H1 (cell line): ENCODE data around the gene ELFN1. TPM values are rescaled to one million over a fixed set of nuclear protein-coding genes. Genes with fewer than 3 reads are reported as not detected.

Source experiments
- CTCF ChIA-PET: fragments of 300-600 bp; sonication (Branson Sonifier 250); formaldehyde crosslinking; loops from one replicate; lab custom pipeline; 2021; ENCODE audit not compliant: partially characterized antibody; lab: Charles Lee
- POLR2A ChIA-PET: fragments of 300-600 bp; sonication (Branson Sonifier 250); formaldehyde crosslinking; loops from one replicate; lab custom pipeline; 2021; ENCODE audit warnings: inconsistent platforms; ENCODE audit not compliant: partially characterized antibody; lab: Charles Lee
- DNase-seq, 2 experiments: peaks; one replicate each; pipeline versions ENCODE4 v3.0.0 to v3.0.0-alpha.2; 2010 to 2022; ENCODE audit warnings: low spot score in 2 of 2, low read depth in 1 of 2, mixed read lengths in 1 of 2
- FAIRE-seq: peaks from 2 replicates; lab custom pipeline; 2011; peaks lifted over from hg19 to GRCh38; lab: Jason Lieb, UNC
- H2AFZ ChIP-seq: 2 replicates; pipeline ENCODE4 v1.8.1; 2012; ENCODE audit warnings: low read length, inconsistent platforms
- H2AK5ac ChIP-seq: 2 replicates; pipeline ENCODE4 v1.6.1; 2013; ENCODE audit warnings: low read depth, low read length
- H2BK120ac ChIP-seq: replicated peaks from 2 replicates; pipeline ENCODE3; 2013; ENCODE audit warnings: low read depth, low read length, inconsistent platforms
- H2BK12ac ChIP-seq: 2 replicates; pipeline ENCODE4 v1.6.1; 2013; ENCODE audit warnings: low read depth, low read length
- H2BK15ac ChIP-seq: 2 replicates; pipeline ENCODE4 v1.6.1; 2013; ENCODE audit warnings: low read length
- H2BK20ac ChIP-seq: 2 replicates; pipeline ENCODE4 v1.6.1; 2013; ENCODE audit warnings: low read length
- H2BK5ac ChIP-seq: 2 replicates; pipeline ENCODE4 v1.6.1; 2013; ENCODE audit warnings: low read depth, low read length
- H3K14ac ChIP-seq: 2 replicates; pipeline ENCODE4 v1.6.1; 2013; ENCODE audit warnings: inconsistent platforms; ENCODE audit not compliant: insufficient read length
- H3K18ac ChIP-seq: 2 replicates; pipeline ENCODE4 v1.6.1; 2013; ENCODE audit warnings: low read length; ENCODE audit errors: extremely low read depth
- H3K23ac ChIP-seq: 2 replicates; pipeline ENCODE4 v1.6.1; 2013; ENCODE audit warnings: inconsistent platforms; ENCODE audit not compliant: insufficient read length
- H3K23me2 ChIP-seq: 2 replicates; pipeline ENCODE4 v1.6.1; 2013; ENCODE audit warnings: low read depth, low read length
- H3K27ac ChIP-seq: 2 replicates; pipeline ENCODE4 v1.6.1; 2011; ENCODE audit warnings: low read depth, low read length, inconsistent platforms
- H3K27me3 ChIP-seq, 4 experiments: replicated peaks in 1 of 4; 1 replicate in 1 of 4; 2 replicates in 3 of 4; pipeline versions ENCODE4 v1.6.1 to v1.8.1; 2011 to 2013; ENCODE audit warnings: low read length in 3 of 4, mild to moderate bottlenecking in 3 of 4, inconsistent platforms in 2 of 4, mixed read lengths in 2 of 4, moderate library complexity in 1 of 4; ENCODE audit not compliant: control insufficient read depth in 3 of 4, insufficient read depth in 3 of 4; ENCODE audit errors: extremely low read depth in 1 of 4
- H3K36me3 ChIP-seq, 4 experiments: 2 replicates each; pipeline versions ENCODE4 v1.6.1 to v1.8.1; 2011 to 2013; ENCODE audit warnings: mild to moderate bottlenecking in 4 of 4, low read length in 3 of 4, moderate library complexity in 2 of 4, control low read depth in 1 of 4, inconsistent platforms in 1 of 4; ENCODE audit not compliant: insufficient read depth in 4 of 4, control insufficient read depth in 2 of 4
- H3K4ac ChIP-seq: replicated peaks from 2 replicates; pipeline ENCODE3; 2013; ENCODE audit warnings: low read length, low read depth, mixed read lengths, inconsistent platforms; ENCODE audit not compliant: insufficient read length
- H3K4me1 ChIP-seq, 4 experiments: replicated peaks in 1 of 4; 1 replicate in 1 of 4; 2 replicates in 3 of 4; pipeline versions ENCODE4 v1.6.1 to v1.8.1; 2011 to 2013; ENCODE audit warnings: low read length in 3 of 4, inconsistent platforms in 2 of 4, mixed read lengths in 1 of 4; ENCODE audit not compliant: insufficient read depth in 4 of 4, control insufficient read depth in 3 of 4
- H3K4me2 ChIP-seq, 2 experiments: 2 replicates each; pipeline versions ENCODE4 v1.6.1 to v1.8.1; 2011 to 2013; ENCODE audit warnings: low read depth in 2 of 2, low read length in 2 of 2, control low read depth in 1 of 2, inconsistent platforms in 1 of 2, mild to moderate bottlenecking in 1 of 2; ENCODE audit not compliant: insufficient read depth in 1 of 2
- H3K4me3 ChIP-seq, 4 experiments: fragments of 200-600, 300-600 bp in 1 of 4; sonication (generic), shearing (Covaris generic), sonication (Bioruptor Twin) in 1 of 4; 2 replicates each; pipeline versions ENCODE4 v1.5.1 to v1.8.1; 2011 to 2016; ENCODE audit warnings: low read length in 4 of 4, low read depth in 3 of 4, control low read depth in 2 of 4, inconsistent platforms in 2 of 4, mild to moderate bottlenecking in 2 of 4, mixed read lengths in 1 of 4, moderate library complexity in 1 of 4; ENCODE audit not compliant: insufficient read depth in 2 of 4; ENCODE audit errors: extremely low read depth in 1 of 4
- H3K56ac ChIP-seq: replicated peaks from 2 replicates; pipeline ENCODE3; 2013; ENCODE audit warnings: low read depth, mild to moderate bottlenecking, mixed read lengths, low read length, inconsistent platforms; ENCODE audit not compliant: insufficient read length
- H3K79me1 ChIP-seq: 2 replicates; pipeline ENCODE4 v1.6.1; 2013; ENCODE audit warnings: low read depth, low read length, control low read depth
- H3K79me2 ChIP-seq, 2 experiments: 2 replicates each; pipeline versions ENCODE4 v1.6.1 to v1.8.1; 2012 to 2013; ENCODE audit warnings: low read length in 2 of 2, mild to moderate bottlenecking in 2 of 2, inconsistent platforms in 1 of 2; ENCODE audit not compliant: insufficient read depth in 2 of 2, control insufficient read depth in 1 of 2
- H3K9ac ChIP-seq, 4 experiments: replicated peaks in 1 of 4; 1 replicate in 1 of 4; 2 replicates in 3 of 4; pipeline versions ENCODE4 v1.6.1 to v1.8.1; 2011 to 2013; ENCODE audit warnings: low read depth in 3 of 4, low read length in 3 of 4, control low read depth in 2 of 4, mild to moderate bottlenecking in 2 of 4, moderate library complexity in 2 of 4, inconsistent platforms in 1 of 4; ENCODE audit errors: extremely low read depth in 1 of 4
- H3K9me3 ChIP-seq, 2 experiments: 2 replicates each; pipeline versions ENCODE4 v1.6.1 to v1.8.1; 2012 to 2013; ENCODE audit warnings: mild to moderate bottlenecking in 2 of 2, moderate library complexity in 2 of 2, control low read depth in 1 of 2, inconsistent platforms in 1 of 2, low read depth in 1 of 2, low read length in 1 of 2, mixed read lengths in 1 of 2; ENCODE audit not compliant: insufficient read depth in 2 of 2
- H4K20me1 ChIP-seq, 2 experiments: replicated peaks in 1 of 2; 2 replicates each; pipeline versions ENCODE3 to v1.8.1; 2011 to 2013; ENCODE audit warnings: inconsistent platforms in 2 of 2, low read length in 2 of 2, mild to moderate bottlenecking in 1 of 2; ENCODE audit not compliant: insufficient read depth in 2 of 2, control insufficient read depth in 1 of 2
- H4K5ac ChIP-seq: 2 replicates; pipeline ENCODE4 v1.6.1; 2013; ENCODE audit warnings: low read length, low read depth, mixed read lengths, inconsistent platforms; ENCODE audit not compliant: insufficient read length
- H4K8ac ChIP-seq: 2 replicates; pipeline ENCODE4 v1.8.0; 2013; ENCODE audit warnings: mild to moderate bottlenecking, moderate library complexity, low read length, inconsistent platforms; ENCODE audit not compliant: insufficient read depth; ENCODE audit errors: extremely low read depth
- H4K91ac ChIP-seq: replicated peaks from 2 replicates; pipeline ENCODE3; 2013; ENCODE audit warnings: low read length, mixed read lengths, inconsistent platforms; ENCODE audit not compliant: insufficient read length
- EGR1 ChIP-seq: IDR thresholded peaks from 2 replicates; pipeline ENCODE4 v1.6.1; 2011; ENCODE audit warnings: low read depth, low read length, borderline replicate concordance
- HDAC2 ChIP-seq, 2 experiments: fragments of 300-600 bp in 1 of 2; sonication (generic) in 1 of 2; IDR thresholded peaks; 2 replicates each; pipeline ENCODE4 v1.6.1; 2011 to 2012; ENCODE audit warnings: low read depth in 2 of 2, low read length in 2 of 2, mild to moderate bottlenecking in 2 of 2, moderate library complexity in 2 of 2, borderline replicate concordance in 1 of 2, inconsistent platforms in 1 of 2
- KDM1A ChIP-seq: fragments of 200-600, 300-600 bp; sonication (generic); IDR thresholded peaks from 2 replicates; pipeline ENCODE4 v1.7.1; 2016; ENCODE audit warnings: mild to moderate bottlenecking, low read length, borderline replicate concordance
- NRF1 ChIP-seq: IDR thresholded peaks from 2 replicates; pipeline ENCODE4 v1.6.1; 2011; ENCODE audit warnings: mild to moderate bottlenecking, low read depth, low read length, improper control_type of control experiment
- RAD21 ChIP-seq, 2 experiments: IDR thresholded peaks in 1 of 2; conservative IDR thresholded peaks in 1 of 2; 2 replicates each; pipeline ENCODE4 v1.6.1; 2011; ENCODE audit warnings: low read depth in 2 of 2, low read length in 2 of 2, improper control_type of control experiment in 1 of 2, inconsistent platforms in 1 of 2, mild to moderate bottlenecking in 1 of 2, moderate library complexity in 1 of 2
- SIRT6 ChIP-seq: IDR thresholded peaks from one replicate; pipeline ENCODE4 v1.7.1; 2012; ENCODE audit warnings: low read length, inconsistent platforms
- SP2 ChIP-seq: IDR thresholded peaks from 2 replicates; pipeline ENCODE4 v1.6.1; 2012; ENCODE audit warnings: mild to moderate bottlenecking, low read length, inconsistent platforms
- SP4 ChIP-seq: IDR thresholded peaks from 2 replicates; pipeline ENCODE4 v1.6.1; 2012; ENCODE audit warnings: low read length, inconsistent platforms
- SUZ12 ChIP-seq: fragments of 200-600 bp; sonication (generic); IDR thresholded peaks from 2 replicates; pipeline ENCODE4 v1.6.1; 2012; ENCODE audit warnings: mild to moderate bottlenecking, inconsistent platforms, low read length, moderate library complexity, mixed read lengths
- TCF12 ChIP-seq: IDR thresholded peaks from 2 replicates; pipeline ENCODE4 v1.6.1; 2011; ENCODE audit warnings: low read depth, mild to moderate bottlenecking, low read length
- WGBS, 2 experiments: shearing (Covaris generic) in 1 of 2; methylation state at CpG; one replicate each; pipeline versions ENCODE4 v1.1.6 to v1.1.7; 2013 to 2015; ENCODE audit warnings: low lambda C conversion rate in 2 of 2, mixed read lengths in 2 of 2, inconsistent platforms in 1 of 2, low coverage in 1 of 2, missing lambda C conversion rate in 1 of 2; ENCODE audit not compliant: insufficient replicate concordance in 2 of 2, insufficient coverage in 1 of 2, insufficient read length in 1 of 2; ENCODE audit errors: extremely low coverage in 1 of 2, missing lambda C conversion rate in 1 of 2; 5-methylcytosine and 5-hydroxymethylcytosine counted together
- polyA plus RNA-seq, 7 experiments: library from polyadenylated mRNA; depleted of rRNA in 3 of 7; stranded (reverse) in 5 of 7; unstranded in 2 of 7; fragments of >200 nt in 5 of 7; fragments of 200-250 nt in 2 of 7; gene quantifications; 1 replicate in 5 of 7; 2 replicates in 1 of 7; 4 replicates in 1 of 7; pipeline versions ENCODE4 v1.2.1 to v1.2.3, GENCODE V29; 2011 to 2013; ENCODE audit warnings: missing spikeins in 2 of 7, mixed read lengths in 2 of 7
- total RNA-seq: library from RNA; stranded (reverse); fragmentation: NEBNext Ultra II Directional; extraction: Animal tissue kit (Norgen Biotek cat#: 25700); gene quantifications from 2 replicates; pipeline ENCODE4 v1.2.1, GENCODE V29; 2021

ELFN1 gene
- total and polyA plus RNA-seq, 2 of the 8 experiments (the other 6 are each of a cell fraction or from before 2014, with no cell fraction given) = 2.0 to 4.5 TPM

DNA sequence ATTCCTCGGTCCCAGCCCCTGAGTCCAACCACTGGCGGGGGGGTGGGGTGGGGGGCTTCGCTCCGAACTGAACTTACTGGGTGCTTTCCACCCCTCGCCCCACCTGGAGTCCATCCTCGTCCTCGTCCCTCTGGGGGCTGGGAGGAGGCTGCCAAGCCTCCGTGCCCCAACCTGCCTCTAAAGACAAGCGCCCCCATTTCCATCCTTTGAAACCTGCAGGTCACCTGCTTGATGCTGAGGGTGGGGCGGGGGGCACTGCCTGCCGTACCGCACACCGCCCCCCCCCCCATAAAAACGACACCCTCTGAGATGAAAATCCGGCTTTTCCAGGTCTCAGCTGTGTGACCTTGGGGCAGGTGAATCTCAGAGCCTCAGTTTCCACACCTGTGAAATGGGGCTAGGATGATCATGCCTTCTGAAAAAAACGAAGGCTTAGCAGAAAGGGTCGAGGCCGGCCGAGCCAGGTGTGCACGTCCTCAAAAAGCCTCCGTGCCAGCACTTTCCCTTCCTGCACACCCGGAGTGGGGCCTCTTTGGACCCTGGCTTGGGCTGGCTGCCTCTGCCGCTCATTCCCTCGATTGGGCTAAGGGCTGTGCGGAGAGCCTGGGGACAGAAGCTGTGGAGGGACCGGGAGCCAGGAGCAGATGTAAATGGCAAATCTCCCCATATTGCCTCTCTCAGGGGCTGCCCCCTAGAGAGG, 967 bp downstream of the ELFN1 start:
- Histone ChIP-seq H2BK15ac (no peak overlapping the region), H2BK20ac (no peak overlapping the region), H3K56ac (no peak overlapping the region), H3K4me2 (peak overlapping the region; percentile 72 to 86), H3K9me3 (no peaks in the 10 kb centered on the region), H4K8ac (no peak overlapping the region), H3K18ac (peak overlapping the region; percentile 78; the same call in 1 of the 2 replicates), H3K4ac (no peak overlapping the region), H4K91ac (no peak overlapping the region), H3K36me3 (no peaks in the 10 kb centered on the region; a peak in 1 of 8 replicates), H3K23ac (no peak overlapping the region), H3K79me1 (no peaks in the 10 kb centered on the region), H2BK5ac (no peak overlapping the region), H3K23me2 (peaks cover 17% of the 10 kb centered on the region; the same call in 1 of the 2 replicates), H3K79me2 (no peaks in the 10 kb centered on the region), H2AFZ (no peak overlapping the region), H3K27ac (no peak overlapping the region), H4K20me1 (peaks cover 0 to 10% of the 10 kb centered on the region in 2 experiments), H3K4me3 (peak overlapping the region; percentile 45 to 81 (median 54); a peak in 7 of 8 replicates), H2BK120ac (no peak overlapping the region), H2BK12ac (0 out of 2 replicates have a peak overlapping the region, but pooled peaks have one; percentile 50), H4K5ac (no peak overlapping the region), H3K27me3 (peaks cover 38 to 59% (median 54%) of the 10 kb centered on the region in 4 experiments), H2AK5ac (no peak overlapping the region), H3K9ac (no peak overlapping the region), H3K14ac (no peak overlapping the region), H3K4me1 (peaks cover 0 to 28% (median 13%) of the 10 kb centered on the region in 4 experiments; a peak in 5 of 7 replicates)
- ChIA-PET POLR2A (no interaction called here), CTCF (interaction anchor here (0.6 to 1.7 kb wide), 4 partner anchors 13 to 34 kb away, joined by 3 to 4 read pairs (median 4); no protein-coding TSS in a partner anchor)
- 40% methylated on average over 24 of the region's 26 CpGs; no CpG with 5 or more reads in 1 of the 2 experiments for WGBS, 2 experiments
- DNase-seq (peak in 1 of 2 experiments; percentile 47), FAIRE-seq (no peak)
- TF ChIP-seq SP4 = no peak
- no peak for TF ChIP-seq EGR1
- 0 out of 4 replicates have a peak, but pooled peaks of 1 of the 2 experiments have one; percentile 51 for TF ChIP-seq HDAC2 (IDR thresholded peaks at IDR 0.05; ENCODE audit: borderline replicate concordance in 1 of 2, low read depth in 2 of 2, low read length in 2 of 2)
- no peak for TF ChIP-seq SUZ12
- TF ChIP-seq SP2 = no peak
- no peak for TF ChIP-seq TCF12
- no peak for TF ChIP-seq SIRT6
- TF ChIP-seq KDM1A = peak; percentile 76
- no peak for TF ChIP-seq RAD21 (IDR thresholded peaks at IDR 0.05 in 1 of 2, conservative IDR thresholded peaks at IDR 0.05 in 1 of 2; ENCODE audit: low read depth in 2 of 2, low read length in 2 of 2)
- TF ChIP-seq NRF1 = no peak
